Suppressor macrophage (primary cell): ENCODE measurements around the gene PEAK3.
A peak's percentile ranks its signal among the peaks of the same experiment; 100 is the strongest.

ENCODE experiments used
- DNase-seq, 4 experiments: peaks; one replicate each; pipeline ENCODE4 v3.0.0-alpha.2; 2020 to 2022

The PEAK3 gene

GRCh38 chr19:2249880-2250765 is 31.9 kb downstream of the PEAK3 start:
- no peak for DNase-seq

DNA sequence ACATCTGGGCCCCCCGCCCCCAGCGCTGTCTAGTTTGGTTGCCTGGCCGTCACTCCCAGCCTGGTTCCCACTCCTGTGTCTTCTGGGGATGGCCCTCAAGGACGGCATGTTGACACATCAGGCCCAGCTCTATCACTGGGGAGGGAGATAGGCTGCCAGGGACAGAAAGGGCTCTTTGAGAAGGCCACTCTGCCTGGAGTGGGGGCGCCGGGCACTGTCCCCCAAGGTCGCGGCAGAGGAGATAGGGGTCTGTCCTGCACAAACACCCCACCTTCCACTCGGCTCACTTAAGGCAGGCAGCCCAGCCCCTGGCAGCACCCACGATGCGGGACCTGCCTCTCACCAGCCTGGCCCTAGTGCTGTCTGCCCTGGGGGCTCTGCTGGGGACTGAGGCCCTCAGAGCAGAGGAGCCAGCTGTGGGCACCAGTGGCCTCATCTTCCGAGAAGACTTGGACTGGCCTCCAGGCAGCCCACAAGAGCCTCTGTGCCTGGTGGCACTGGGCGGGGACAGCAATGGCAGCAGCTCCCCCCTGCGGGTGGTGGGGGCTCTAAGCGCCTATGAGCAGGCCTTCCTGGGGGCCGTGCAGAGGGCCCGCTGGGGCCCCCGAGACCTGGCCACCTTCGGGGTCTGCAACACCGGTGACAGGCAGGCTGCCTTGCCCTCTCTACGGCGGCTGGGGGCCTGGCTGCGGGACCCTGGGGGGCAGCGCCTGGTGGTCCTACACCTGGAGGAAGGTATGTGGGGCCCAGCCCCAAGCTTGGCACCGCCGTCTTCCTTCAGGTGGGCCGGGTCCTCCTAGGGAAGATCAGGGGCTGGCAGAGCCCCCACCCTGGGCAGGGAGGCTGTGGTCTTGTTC is 32.7 kb downstream of the PEAK3 start, which contains the start of gene AMH:
TSS of gene AMH (plus strand) at position 314 of the 857 bp plus-strand sequence. CDS start at position 324, 10 bp downstream.
- no peak for DNase-seq

- no peak for DNase-seq
These were observed 33.6 kb downstream of the PEAK3 start for GRCh38 chr19:2248136-2249009.

- DNase-seq: no peak
These were observed 34.4 kb downstream of the PEAK3 start for GRCh38 chr19:2247433-2248101.

DNA sequence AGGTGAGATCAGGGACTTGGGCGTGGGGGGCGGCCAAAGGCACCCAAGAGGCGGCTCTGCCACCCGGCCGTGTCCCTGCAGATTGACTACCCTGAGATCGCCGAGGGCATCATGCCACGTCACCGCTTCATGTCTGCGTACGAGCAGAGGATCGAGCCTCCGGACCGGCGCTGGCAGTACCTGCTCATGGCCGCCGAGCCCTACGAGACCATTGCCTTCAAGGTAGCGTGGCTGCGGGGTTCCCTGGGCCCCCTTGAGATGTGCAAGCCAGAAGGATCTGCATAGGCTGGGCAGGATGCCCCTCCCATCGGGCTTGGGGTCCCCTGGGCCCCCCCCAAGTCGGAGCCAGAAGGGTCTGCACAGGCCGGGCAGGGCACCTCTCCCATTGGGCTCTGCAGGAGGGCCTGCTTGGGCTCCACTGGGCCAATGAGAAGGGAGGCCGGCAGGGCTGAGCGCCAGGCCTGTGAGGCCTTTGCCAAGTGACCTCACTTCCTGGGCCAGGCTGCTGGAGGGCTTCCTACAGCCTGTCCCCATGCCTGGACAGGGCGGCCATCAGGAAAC is 35.1 kb downstream of the PEAK3 start:
- DNase-seq: no peak

GRCh38 chr19:2246014-2246620 is 35.9 kb downstream of the PEAK3 start:
- no peak for DNase-seq

DNA sequence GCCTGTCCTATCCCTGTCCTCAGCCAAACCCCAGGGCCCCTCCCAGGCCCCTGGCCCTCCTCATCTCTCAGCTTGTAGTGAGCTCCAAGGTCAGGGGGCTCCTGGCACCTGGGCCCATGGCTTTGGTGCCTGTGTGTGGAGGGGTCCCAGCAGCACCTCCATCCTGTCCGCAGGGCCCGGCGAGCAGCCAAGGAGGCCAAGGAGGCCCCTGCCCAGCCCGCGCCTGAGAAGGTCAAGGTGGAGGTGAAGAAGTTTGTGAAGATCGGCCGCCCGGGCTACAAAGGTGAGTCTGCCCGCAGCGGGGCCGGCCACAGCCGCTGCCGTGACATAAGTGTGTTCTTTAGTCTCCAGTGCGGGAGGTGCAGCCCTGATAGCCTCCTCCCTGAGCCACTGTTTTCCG is 36.7 kb downstream of the PEAK3 start:
- no peak for DNase-seq

GRCh38 chr19:2244486-2244885 is 37.5 kb downstream of the PEAK3 start:
- no peak for DNase-seq

DNA sequence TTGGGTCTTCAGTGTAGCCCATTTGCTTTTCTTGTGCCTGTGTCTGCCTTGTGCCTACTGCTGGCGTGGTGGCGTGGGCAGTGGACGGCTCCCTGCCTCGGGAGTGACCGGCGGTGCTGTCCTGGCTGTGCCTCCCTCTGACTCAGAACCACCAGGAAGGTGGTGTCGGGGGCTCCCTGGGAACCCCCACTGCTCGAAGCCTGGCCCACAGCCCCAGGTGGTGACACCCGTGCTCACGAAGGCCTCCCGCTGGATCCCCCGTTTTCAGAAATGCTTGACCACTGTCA is 37.9 kb downstream of the PEAK3 start:
- no peak for DNase-seq

- no peak for DNase-seq
These were observed 38.5 kb downstream of the PEAK3 start for GRCh38 chr19:2243274-2244124.

GRCh38 chr19:2242816-2243215 is 39.2 kb downstream of the PEAK3 start:
- no peak for DNase-seq

- no peak for DNase-seq
These were observed 39.9 kb downstream of the PEAK3 start for GRCh38 chr19:2242092-2242537.

- DNase-seq: no peak
These were observed 40.9 kb downstream of the PEAK3 start for GRCh38 chr19:2240881-2241760.

- peak; percentile 45 to 70 (median 64) for DNase-seq
These were observed 41.9 kb downstream of the PEAK3 start for GRCh38 chr19:2239771-2240770.

DNA sequence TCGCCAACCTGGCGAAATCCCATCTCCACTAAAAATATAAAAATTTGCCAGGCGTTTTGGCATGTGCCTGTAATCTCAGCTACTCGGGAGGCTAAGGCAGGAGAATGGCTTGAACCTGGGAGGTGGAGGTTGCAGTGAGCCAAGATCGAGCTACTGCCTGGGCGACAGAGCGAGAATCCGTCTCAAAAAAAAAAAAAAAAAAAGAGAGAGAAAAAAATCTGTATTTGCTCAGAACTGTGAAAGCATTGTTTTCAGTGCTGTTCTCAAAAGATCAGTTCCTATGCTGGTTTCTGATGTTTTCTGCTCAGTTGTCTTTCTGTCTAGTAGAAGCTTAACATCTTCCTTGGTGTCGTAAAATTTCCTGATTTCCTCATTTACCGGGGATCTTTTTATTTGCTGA is 42.8 kb downstream of the PEAK3 start:
- peak in 2 of 4 experiments; percentile 43 to 47 for DNase-seq

DNA sequence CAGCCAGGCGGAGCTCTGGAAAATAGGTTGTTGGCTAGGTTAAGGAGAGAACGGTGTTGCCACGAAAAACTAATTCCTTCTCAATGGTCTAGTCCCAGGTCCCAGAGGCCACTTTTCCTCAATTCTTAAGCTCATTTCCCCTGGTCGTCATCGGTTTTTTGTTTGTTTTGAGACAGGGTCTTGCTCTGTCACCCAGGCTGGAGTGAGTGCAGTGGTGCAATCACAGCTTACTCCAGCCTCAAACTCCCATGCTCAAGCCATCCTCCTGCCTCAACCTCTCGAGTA is 44.2 kb downstream of the PEAK3 start:
- no peak for DNase-seq

GRCh38 chr19:2237051-2237868 is 44.7 kb downstream of the PEAK3 start:
- DNase-seq: no peak
